ENCODE results near the gene MYO18B. TPM values are rescaled to one million over a fixed set of nuclear protein-coding genes. Genes with fewer than 3 reads are reported as not detected.

Gene MYO18B
- total and polyA plus RNA-seq, 2 of the 4 experiments (the other 2 are of a cell fraction), result under 0.01 TPM; not detected in 1

GRCh38 chr22:25711491-25711890 lies 30.5 kb upstream of the MYO18B start:
- Histone ChIP-seq H2AFZ (replicated peaks; ENCODE audit: low read length, poor library complexity) (no peak overlapping the region), H2BK120ac (ENCODE audit: low read depth, low read length) (no peak overlapping the region), H4K8ac (ENCODE audit: low read depth in 2 of 2, low read length in 2 of 2) (no peak overlapping the region), H3K9ac (ENCODE audit: low read depth, low read length) (no peak overlapping the region), H2BK5ac (ENCODE audit: low read depth, low read length, poor library complexity, severe bottlenecking) (no peak overlapping the region), H3K79me1 (ENCODE audit: low read depth in 1 of 2, low read length in 2 of 2) (no peaks in the 10 kb centered on the region), H4K91ac (ENCODE audit: insufficient read depth, low read depth, low read length) (no peak overlapping the region), H4K20me1 (ENCODE audit: insufficient read depth, low read length) (no peaks in the 10 kb centered on the region), H2AK5ac (ENCODE audit: low read depth, low read length) (no peak overlapping the region), H3K27ac (ENCODE audit: insufficient read depth, low read length) (no peak overlapping the region), H3K4ac (ENCODE audit: low read depth, low read length) (no peak overlapping the region), H3K9me1 (ENCODE audit: insufficient read depth, low read length) (no peaks in the 10 kb centered on the region), H2AK9ac (replicated peaks; ENCODE audit: low read depth, low read length, poor library complexity) (no peak overlapping the region), H3K4me3 (ENCODE audit: insufficient read depth, low read depth, low read length) (no peak overlapping the region), H3K27me3 (ENCODE audit: control insufficient read depth, insufficient read depth, low read length) (no peaks in the 10 kb centered on the region), H3K4me2 (ENCODE audit: low read depth, low read length) (no peak overlapping the region), H3K14ac (replicated peaks; ENCODE audit: low read depth, low read length) (no peak overlapping the region), H2BK20ac (ENCODE audit: low read depth, low read length) (no peak overlapping the region), H3K18ac (ENCODE audit: low read depth, low read length) (no peak overlapping the region), H3K4me1 (ENCODE audit: control insufficient read depth, insufficient read depth, low read length) (no peaks in the 10 kb centered on the region), H3K9me3 (ENCODE audit: control insufficient read depth, insufficient read depth, low read length) (no peaks in the 10 kb centered on the region), H3K23ac (ENCODE audit: low read depth, low read length) (no peak overlapping the region), H3K36me3 (ENCODE audit: control insufficient read depth, insufficient read depth, low read length) (no peaks in the 10 kb centered on the region), H3K56ac (ENCODE audit: extremely low read depth, insufficient read depth, low read length) (no peak overlapping the region), H2BK15ac (ENCODE audit: low read depth, low read length) (no peak overlapping the region), H4K5ac (ENCODE audit: low read depth, low read length) (no peak overlapping the region)
- ChIA-PET CTCF (interaction anchor here (0.7 to 1.3 kb wide), 2 partner anchors 19 to 61 kb away, joined by 3 to 4 read pairs; no protein-coding TSS in a partner anchor), POLR2A (ENCODE audit: unreplicated experiment) (no interaction called here)
- no CpG with 5 or more reads among the region's 6 CpGs for WGBS, 2 experiments (ENCODE audit: extremely low coverage in 2 of 2, insufficient read length in 1 of 2)
- DNase-seq, result no peak
- no peak for ATAC-seq (ENCODE audit: low read depth)
- TF ChIP-seq MAFK (IDR thresholded peaks at IDR 0.05; ENCODE audit: low read depth, low read length) (no peak), NFE2L2 (IDR thresholded peaks at IDR 0.05; ENCODE audit: low read depth, low read length) (no peak), SMC3 (IDR thresholded peaks at IDR 0.05; ENCODE audit: low read depth, low read length) (no peak), FOS (IDR thresholded peaks at IDR 0.05; ENCODE audit: low read depth, low read length) (no peak), BHLHE40 (IDR thresholded peaks at IDR 0.05; ENCODE audit: low read depth, low read length) (no peak)
- in situ Hi-C loops (cut with MboI; ENCODE audit: low sequenced_read_pairs) (no loop called here), dilution Hi-C loops (cut with HindIII; ENCODE audit: low sequenced_read_pairs, unreplicated experiment) (no loop called here), intact Hi-C loops (cut with micrococcal nuclease) (no loop called here)
- no TSS peak for BruUV-seq (replicated peaks)
